GM20431 (cell line): ENCODE data around the gene GUF1.

ENCODE experiments used
- in situ Hi-C: fragments of 300-500 bp; cut with MseI, MboI; formaldehyde crosslinking; loops from one replicate; pipeline ENCODE4 v1.15.0; 2020; ENCODE audit warnings: low sequenced_read_pairs; ENCODE audit not compliant: unreplicated experiment

Gene GUF1

DNA sequence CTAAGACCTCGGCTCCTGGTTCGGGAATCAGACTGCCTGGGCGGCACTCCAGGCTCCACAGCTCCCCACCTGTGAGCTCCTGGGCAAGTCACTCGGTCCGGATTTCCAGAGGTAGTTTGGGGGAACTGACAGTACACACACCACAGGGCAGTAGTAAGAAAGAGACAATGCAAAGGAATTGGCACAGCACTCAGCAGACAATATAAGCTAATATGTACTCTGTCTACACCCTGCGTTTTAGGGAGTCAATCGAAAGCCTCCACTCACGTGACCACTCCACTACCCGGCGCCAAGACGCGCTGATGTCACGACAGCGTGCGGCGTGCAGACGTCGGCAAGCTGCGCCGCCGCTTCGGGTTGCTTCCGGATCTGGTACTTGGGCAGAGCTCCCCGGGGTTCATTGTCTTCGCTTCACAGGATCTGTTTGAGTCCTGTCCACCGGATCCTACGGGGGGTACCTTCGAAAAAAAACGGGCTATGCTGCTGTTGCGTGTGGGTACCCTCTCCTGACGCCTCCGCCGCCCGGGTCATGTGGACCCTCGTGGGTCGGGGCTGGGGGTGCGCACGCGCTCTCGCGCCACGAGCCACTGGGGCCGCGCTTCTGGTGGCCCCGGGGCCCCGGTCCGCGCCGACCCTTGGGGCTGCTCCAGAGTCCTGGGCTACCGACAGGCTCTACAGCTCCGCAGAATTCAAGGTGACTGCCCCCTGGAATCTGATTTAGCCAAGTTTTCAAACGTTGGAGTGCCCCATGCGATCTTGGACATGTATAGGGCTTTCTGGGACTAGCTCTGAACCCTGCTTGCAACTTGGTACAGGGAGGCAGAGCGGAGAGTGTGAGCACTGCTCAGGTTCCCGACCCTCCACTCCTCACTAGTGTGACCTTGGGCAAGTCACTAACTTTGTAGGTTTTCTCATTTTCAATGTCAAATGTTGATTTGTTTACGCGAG, at the start of gene GUF1:
Gene GUF1 (plus strand): TSS at position 327 of the 948 bp plus-strand sequence. CDS start 203 bp downstream, at position 530.
- in situ Hi-C loops = no loop called here

DNA sequence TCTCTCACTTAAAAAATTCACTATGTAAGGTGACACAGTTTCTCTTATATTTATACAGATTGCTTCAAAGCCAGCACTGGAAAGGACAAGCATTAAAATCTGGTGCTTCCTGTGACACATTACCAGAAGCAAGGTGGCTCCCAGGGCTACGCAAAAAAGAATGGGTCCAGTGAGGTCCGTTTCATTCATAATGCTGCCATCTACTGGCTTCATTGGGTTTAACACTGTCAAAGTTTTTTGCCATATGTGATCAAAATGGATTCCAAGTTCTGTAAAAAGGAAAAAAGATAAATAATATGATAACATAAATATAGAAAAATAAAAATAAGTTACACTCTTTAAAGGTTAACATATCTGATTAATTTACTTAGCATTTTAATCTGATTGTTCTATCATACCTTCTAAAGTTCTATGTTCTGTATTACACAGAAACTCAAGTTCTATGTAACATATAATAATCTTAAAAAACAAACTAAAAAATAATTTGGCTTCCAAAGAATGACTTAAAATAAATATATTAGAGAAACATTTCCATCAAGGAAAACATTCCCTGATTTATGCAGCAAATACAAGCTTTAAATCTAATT, 48.8 kb upstream of the GUF1 start:
- in situ Hi-C loops = no loop called here

- in situ Hi-C loops = no loop called here
Measured at GRCh38 chr4:44632089-44632488, 46.1 kb upstream of the GUF1 start.

GRCh38 chr4:44632733-44633132, 45.5 kb upstream of the GUF1 start:
- in situ Hi-C loops = no loop called here

- in situ Hi-C loops = no loop called here
Measured at GRCh38 chr4:44638091-44638490, 40.1 kb upstream of the GUF1 start.

- in situ Hi-C loops = no loop called here
Measured at GRCh38 chr4:44646151-44646550, 32.1 kb upstream of the GUF1 start.

- in situ Hi-C loops = no loop called here
Measured at GRCh38 chr4:44651425-44651824, 26.8 kb upstream of the GUF1 start, which contains the start of gene YIPF7. TSS of gene YIPF7 (minus strand) at chr4:44651625. CDS start at chr4:44650100, 1,525 bp downstream.

GRCh38 chr4:44652002-44652401, 26.2 kb upstream of the GUF1 start:
- in situ Hi-C loops = no loop called here

GRCh38 chr4:44660396-44660795, 17.8 kb upstream of the GUF1 start:
- in situ Hi-C loops = no loop called here

GRCh38 chr4:44661940-44662622, 16.1 kb upstream of the GUF1 start:
- in situ Hi-C loops = no loop called here

DNA sequence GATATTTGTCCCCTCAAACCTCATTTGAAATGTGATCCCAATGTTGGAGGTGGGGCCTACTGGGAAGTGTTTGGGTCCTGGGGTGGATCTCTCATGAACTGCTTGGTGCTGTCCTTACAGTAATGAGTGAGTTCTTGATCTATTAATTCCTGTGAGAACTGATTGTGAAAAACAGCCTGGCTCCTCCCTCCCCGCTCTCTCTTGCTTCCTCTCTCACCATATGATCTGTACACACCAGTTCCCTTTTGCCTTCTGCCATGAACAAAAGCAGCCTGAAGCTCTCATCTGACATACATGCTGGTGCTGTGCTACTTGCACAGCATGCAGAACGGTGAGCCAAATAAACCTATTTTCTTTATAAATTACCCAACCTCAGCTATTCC, 15.6 kb upstream of the GUF1 start:
- in situ Hi-C loops = no loop called here

DNA sequence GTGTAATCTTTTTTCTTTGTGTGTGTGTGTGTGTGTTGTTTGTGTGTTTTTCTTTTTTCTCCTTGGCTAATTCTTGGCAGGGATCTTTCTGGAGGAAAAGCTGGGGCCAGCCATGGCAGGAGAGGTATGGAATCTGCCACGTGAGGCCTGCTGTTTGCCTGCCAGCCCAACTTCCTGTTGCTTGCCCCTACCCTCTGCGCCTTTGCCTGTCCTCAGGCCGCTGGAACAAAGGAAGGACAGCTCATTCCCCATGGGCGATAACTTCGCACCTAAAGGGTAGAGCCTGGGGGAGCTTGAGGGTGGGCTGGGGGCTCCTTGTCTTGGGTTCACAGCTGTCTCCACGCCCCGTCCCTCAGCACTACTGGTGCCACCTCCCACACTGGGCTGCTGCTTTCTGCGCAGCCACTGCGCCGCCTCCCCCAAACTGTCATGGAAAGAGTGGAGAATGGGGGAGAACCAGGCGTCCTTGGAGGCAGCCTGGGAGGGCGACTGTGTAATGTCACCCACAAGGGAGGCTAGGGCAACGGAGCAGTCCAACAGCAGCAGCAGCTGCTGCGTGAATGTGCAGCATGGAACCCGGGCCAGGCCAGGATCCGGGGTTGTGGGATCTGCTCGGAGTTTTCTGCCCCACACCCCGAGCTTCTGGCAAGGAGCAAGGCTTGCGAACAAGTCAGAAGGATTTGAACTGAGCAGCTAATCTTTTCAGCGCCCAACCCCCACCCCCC, 14.5 kb upstream of the GUF1 start:
- in situ Hi-C loops = no loop called here

DNA sequence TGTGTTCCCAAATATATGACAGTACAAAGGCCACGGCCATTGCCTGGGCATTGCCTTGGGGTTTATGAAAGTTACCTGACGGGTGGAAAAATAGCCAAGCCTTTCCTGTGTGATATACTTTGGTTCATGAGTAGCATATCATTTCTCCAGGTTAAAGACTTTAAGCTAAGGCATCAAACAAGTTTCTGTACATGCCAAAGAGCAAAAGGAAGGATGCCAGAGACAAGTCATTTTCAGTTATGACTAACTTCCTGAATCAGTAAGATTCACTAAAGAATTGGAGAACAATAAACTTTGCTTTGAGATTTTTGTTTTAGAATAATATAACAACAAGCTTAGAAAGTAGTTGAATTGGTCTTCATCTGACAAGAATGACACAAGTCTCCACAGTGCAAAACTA, 9.7 kb upstream of the GUF1 start:
- in situ Hi-C loops = no loop called here

DNA sequence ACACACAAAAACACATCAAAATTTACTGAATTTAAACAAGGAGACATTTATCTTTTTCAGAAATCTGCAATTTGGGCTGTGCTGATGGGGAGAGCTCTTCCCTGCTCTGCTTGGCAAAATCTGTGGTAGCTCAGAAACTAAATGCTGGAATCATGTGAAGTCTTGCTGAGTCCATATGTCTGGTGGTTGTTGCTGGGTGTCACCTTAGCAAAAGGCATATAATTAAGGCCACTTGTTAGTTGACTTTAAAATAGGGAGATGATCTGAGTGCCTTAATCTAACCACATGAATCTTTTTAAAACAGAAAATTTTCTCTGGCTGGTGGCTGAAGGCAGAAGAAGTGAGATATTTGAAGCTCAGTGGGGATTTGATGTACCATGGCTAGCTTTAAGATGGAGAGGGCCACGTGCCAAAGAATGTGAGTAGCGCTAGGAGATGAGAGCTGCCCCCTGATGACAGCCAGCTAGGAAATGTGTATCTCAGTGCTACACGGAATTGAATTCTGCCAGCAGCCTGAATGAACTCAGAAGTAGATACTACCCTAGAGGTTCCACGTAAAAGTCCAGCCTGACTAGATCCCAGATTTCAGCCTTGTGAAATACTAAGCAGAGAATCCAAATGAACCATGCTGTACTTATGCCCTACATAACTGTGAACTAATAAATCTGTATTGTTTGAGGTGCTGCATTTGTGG, 7.6 kb upstream of the GUF1 start:
- in situ Hi-C loops = no loop called here

GRCh38 chr4:44671636-44672035, 6.6 kb upstream of the GUF1 start:
- in situ Hi-C loops = no loop called here

- in situ Hi-C loops = no loop called here
Measured at GRCh38 chr4:44674471-44674870, 3.7 kb upstream of the GUF1 start.

DNA sequence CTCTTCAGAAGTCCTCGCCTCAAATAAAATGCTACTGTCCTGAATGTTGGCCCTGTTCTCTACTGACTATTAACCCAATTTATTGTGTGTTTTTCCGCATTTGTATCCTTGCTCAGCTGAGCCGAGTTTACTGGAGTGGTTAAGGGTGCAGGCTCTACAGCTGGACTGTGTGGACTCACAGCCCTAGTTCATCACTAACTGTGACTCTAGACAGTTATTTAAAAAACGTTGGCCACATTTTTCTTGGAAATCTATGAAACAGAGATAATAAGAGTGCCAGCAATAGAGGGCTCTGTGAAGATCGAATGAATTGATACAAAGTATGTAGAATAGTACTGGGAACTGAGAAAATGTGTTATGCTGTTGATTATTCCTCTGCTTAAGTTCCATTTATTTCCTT, 2.9 kb upstream of the GUF1 start:
- in situ Hi-C loops = no loop called here

GRCh38 chr4:44679060-44679459, 840 bp downstream of the GUF1 start:
- in situ Hi-C loops = no loop called here

DNA sequence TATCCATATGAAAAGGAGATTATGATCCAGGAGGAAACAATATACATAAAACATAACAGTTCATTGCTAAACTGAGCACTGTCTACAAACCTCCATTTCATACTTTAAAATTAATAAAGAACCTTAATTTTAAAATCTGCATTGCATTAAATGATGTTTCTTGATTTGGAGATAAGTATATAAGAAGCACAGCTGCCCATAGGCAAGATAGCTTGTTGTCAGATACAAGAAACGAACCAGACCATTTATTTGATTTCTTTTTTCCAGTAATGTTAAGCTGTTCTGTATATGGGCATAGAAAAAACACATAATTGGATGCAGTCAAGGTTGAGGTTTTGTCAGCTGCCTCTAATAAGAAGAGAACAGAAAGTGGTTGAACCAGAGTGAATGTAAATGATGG, 6.4 kb downstream of the GUF1 start:
- in situ Hi-C loops = no loop called here

GRCh38 chr4:44700427-44700826, 22.2 kb downstream of the GUF1 start:
- in situ Hi-C loops = no loop called here
